ENCODE measurements around the gene NUMBL.
"Not testable (repeated sequence)": the region's sequence is repeated elsewhere in the genome, so short reads cannot be mapped to it uniquely, and the experiment has no call there.

The NUMBL gene

DNA sequence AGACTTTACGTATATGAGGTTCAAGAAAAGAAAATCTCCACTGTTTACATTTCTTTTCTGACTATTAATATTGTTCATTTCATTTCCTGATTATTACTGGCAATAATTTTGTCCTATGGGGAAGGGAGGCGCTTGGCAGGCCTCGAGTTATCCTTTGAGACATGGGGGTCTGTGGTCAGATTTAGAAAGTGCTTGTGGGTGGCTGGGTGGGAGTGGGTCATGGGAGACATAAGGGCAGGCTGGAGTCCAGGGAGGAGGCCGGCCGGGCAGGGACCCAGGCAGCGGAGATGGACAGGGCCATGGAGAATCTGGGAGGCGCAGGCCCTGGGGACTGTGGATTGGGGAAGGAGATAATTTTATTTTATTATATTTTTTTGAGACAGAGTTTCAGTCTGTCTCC lies 49.2 kb downstream of the NUMBL start:
- H3K27ac Mint-ChIP-seq, result peak overlapping the region in 1 of 2 donors; percentile 31
- peaks cover 28% of the 10 kb centered on the region for H3K27me3 Mint-ChIP-seq
- DNase-seq (no peak), ATAC-seq (no peak)
- no peaks in the 10 kb centered on the region for H3K9me3 Mint-ChIP-seq
- peaks cover 18% of the 10 kb centered on the region for H3K4me1 Mint-ChIP-seq
- no peak overlapping the region for H3K4me3 Mint-ChIP-seq

DNA sequence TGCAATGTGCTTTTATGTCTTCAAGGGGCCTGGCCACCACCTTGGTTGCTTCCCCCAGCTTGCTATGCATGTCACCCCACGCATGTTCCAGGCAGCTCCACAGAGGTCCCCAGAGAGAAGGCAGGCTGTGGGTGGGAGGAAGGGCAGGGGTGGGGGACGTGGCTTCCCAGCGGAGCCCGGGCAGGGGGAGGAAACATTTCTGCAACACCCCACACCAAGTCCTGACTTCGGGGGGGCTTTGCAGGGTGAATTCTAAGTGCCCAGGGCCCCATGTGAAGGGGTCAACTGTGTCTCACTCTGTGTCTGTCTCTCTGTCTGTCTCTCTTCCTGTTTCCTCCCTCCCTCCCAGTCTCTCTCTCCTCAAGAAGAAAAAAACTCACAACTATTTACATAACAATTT lies 49.7 kb downstream of the NUMBL start:
- DNase-seq, result no peak
- Mint-ChIP-seq H3K4me1 (peaks cover 12% of the 10 kb centered on the region), H3K27me3 (peaks cover 23% of the 10 kb centered on the region), H3K27ac (peak overlapping the region in 1 of 2 donors; percentile 31), H3K4me3 (no peak overlapping the region), H3K9me3 (no peaks in the 10 kb centered on the region)
- ATAC-seq, result no peak

DNA sequence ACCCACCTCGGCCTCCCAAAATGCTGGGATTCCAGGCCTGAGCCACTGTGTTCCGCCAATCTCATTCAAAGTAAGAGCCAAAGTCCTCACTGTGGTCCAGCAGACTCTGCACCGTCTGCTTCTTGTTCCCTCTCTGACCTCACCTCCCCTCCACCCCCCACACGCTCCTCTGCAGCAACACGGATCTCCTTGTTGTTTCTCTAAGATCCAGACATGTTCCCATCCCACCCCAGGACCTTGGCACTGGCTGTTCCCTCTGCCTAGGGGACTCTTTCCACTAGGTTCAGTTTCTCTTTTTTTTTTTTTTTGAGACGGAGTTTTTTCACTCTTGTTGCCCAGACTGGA lies 50.8 kb downstream of the NUMBL start:
- ATAC-seq (no peak), DNase-seq (no peak)
- peaks cover 14% of the 10 kb centered on the region for H3K4me1 Mint-ChIP-seq
- H3K27me3 Mint-ChIP-seq, result peaks cover 28% of the 10 kb centered on the region
- no peak overlapping the region for H3K4me3 Mint-ChIP-seq
- H3K9me3 Mint-ChIP-seq, result no peaks in the 10 kb centered on the region
- peak overlapping the region in 1 of 2 donors; percentile 59 for H3K27ac Mint-ChIP-seq

DNA sequence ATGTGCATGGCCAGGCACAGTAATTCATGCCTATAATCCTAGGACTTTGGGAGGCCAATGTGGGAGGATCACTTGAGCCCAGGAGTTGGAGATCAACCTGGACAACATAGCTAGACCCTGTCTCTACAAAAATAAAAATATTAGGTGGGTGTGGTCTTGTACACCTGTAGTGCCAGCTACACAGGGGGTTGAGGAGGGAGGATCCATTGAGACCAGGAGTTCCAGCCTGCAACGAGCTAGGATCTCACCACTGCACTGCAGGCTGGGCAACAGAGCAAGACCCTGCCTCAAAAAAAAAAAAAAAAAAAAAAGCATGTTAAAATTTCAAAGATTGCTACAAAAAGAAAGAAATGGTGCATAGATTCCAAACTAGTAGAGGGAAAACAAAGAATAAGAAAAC lies 52.1 kb downstream of the NUMBL start:
- no peak overlapping the region for H3K27ac Mint-ChIP-seq
- peaks cover 34% of the 10 kb centered on the region for H3K27me3 Mint-ChIP-seq
- no peaks in the 10 kb centered on the region for H3K9me3 Mint-ChIP-seq
- ATAC-seq (no peak), DNase-seq (no peak)
- peaks cover 23% of the 10 kb centered on the region for H3K4me1 Mint-ChIP-seq
- no peak overlapping the region for H3K4me3 Mint-ChIP-seq

DNA sequence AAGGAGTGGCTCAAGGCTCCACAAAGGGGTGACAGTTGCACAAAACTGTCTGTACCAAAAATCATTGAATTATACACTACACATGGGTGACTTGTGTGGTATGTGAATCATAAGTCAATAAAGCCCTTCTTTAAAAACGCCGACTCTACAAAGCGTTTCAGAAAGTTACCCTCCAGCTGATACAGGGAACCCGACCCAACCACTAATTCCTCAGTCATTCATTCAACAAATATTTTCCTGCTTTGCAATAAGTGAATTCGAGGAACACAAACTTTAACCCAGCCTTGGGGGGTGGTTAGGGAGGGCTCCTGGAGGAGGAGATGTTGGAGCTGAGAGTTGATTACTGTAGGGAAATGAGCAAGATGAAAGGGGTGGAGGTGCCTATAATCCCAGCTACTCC lies 57.2 kb downstream of the NUMBL start:
- DNase-seq, result no peak
- Mint-ChIP-seq H3K4me3 (no peak overlapping the region), H3K27ac (no peak overlapping the region), H3K9me3 (no peaks in the 10 kb centered on the region), H3K4me1 (peaks cover 20% of the 10 kb centered on the region), H3K27me3 (peaks cover 13% of the 10 kb centered on the region)
- no peak for ATAC-seq

DNA sequence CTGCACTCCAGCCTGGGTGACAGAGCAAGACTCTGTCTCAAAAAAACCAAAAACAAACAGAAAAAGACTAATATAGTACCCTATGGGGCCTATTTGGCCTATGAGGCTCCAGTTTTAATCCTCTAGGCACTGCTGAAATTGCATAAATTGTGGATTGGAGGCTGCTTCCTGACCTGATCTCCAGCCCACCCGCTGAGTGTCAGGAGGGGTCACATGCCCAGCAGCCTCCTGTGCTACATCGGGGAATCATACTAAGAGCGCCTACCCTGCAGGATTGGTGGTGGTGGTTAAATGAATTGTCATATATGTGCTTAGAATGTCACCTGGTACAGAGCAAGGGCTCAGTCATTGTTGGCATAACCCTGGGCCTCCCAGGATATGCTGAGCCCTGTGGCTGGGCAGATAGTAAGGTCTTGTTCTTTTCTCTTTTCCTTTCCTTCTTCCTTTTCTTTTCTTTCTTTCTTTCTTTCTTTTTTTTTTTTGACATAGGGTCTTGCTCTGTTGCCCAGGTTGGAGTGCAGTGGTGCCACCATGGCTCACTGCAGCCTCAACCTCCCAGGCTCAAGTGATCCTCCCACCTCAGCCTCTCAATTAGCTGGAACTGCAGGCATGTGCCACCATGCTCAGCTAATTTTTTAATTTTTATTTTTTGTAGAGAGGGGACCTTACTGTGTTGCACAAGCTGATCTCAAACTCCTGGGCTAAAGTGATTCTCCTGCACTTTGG lies 58.0 kb downstream of the NUMBL start:
- peak overlapping the region in 1 of 2 donors; percentile 59 for H3K27ac Mint-ChIP-seq
- ATAC-seq, result no peak
- H3K27me3 Mint-ChIP-seq, result peaks cover 12% of the 10 kb centered on the region

DNA sequence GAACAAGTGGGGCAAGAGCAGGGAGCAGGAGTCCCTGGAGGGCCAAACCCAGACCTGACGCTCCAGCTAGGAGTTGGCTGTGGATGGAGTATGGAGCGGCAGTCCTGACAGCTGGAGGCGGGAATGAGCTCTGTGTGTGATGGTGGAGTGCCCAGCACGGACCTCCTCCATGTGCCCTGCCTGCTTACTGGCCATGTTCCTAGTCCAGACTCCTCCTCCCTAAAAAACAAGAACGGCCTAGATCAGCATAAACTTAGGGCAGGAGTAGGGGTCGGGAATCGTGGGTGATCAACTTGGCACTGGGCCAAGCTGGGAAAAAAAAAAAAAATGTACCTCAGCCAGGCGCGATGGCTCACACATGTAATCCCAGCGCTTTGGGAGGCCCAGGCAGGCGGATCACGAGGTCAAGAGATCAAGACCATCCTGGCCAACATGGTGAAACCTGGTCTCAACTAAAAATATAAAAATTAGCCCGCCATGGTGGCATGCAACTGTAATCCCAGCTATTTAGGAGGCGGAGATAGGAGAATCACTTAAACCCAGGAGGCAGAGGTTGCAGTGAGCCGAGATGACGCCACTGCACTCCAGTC lies 59.8 kb downstream of the NUMBL start:
- H3K27me3 Mint-ChIP-seq, result peaks cover 11% of the 10 kb centered on the region
- DNase-seq, result no peak
- ATAC-seq, result no peak
- no peak overlapping the region for H3K4me3 Mint-ChIP-seq
- H3K27ac Mint-ChIP-seq, result peak overlapping the region in 1 of 2 donors; percentile 77
- H3K9me3 Mint-ChIP-seq, result no peaks in the 10 kb centered on the region
- peaks cover 20% of the 10 kb centered on the region for H3K4me1 Mint-ChIP-seq

More for the DNA sequence above, 58.0 kb downstream of the NUMBL start:
- DNase-seq, result no peak
- H3K4me3 Mint-ChIP-seq, result no peak overlapping the region
- H3K4me1 Mint-ChIP-seq, result peaks cover 20% of the 10 kb centered on the region
- no peaks in the 10 kb centered on the region for H3K9me3 Mint-ChIP-seq

DNA sequence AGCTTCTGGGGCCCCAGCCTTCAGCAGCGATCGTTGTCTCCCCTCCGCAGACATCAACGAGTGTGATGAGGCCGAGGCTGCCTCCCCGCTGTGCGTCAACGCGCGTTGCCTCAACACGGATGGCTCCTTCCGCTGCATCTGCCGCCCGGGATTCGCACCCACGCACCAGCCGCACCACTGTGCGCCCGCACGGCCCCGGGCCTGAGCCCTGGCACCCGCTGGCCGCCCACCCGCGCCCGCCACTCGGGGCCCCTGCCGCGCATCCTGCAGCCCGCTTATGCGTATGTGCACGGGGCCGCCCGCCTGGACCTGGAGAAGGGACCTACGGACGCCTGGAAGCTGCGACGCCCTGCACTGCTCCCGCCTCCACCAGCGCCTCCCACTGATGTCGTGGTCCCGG lies 61.1 kb downstream of the NUMBL start:
- no peak overlapping the region for H3K27ac Mint-ChIP-seq
- peak; percentile 48 for ATAC-seq

DNA sequence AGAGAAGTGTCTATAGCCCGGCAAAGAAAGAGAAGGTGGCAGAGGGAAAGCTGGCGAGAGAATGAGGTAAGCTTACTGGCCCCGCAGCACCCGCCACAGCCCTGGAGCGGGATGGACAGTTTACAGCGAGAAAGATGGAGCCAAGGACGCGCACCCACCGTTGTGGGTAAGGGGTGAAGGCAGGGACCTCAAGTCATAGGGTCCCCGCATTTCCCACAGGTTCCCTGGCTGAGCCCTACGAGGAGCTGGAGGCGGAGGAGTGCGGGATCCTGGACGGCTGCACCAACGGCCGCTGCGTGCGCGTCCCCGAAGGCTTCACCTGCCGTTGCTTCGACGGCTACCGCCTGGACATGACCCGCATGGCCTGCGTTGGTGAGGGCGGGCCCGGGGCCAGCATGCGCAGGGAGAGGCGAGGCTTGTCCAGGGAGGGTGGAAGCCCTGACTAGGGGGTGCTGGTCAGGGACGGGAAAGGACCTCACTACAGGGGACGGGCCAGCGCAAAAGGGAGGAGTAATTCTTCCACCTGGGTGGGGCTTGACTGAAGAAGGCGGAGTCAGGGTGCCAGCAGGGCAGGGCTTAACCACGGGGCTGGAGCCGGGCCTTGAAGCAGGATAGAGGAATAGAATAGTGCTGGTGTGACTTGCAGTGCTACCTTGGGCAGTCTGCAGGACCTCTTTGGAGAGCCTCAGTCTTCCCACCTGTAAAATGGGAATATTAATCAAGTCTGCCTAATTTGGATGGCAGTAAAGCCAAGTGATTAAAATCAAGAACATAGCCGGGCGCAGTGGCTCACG lies 62.8 kb downstream of the NUMBL start:
- ATAC-seq (no peak), DNase-seq (no peak)
- peaks cover 11% of the 10 kb centered on the region for H3K4me1 Mint-ChIP-seq
- no peaks in the 10 kb centered on the region for H3K27me3 Mint-ChIP-seq
- H3K27ac Mint-ChIP-seq, result no peak overlapping the region
- no peak overlapping the region for H3K4me3 Mint-ChIP-seq
- no peaks in the 10 kb centered on the region for H3K9me3 Mint-ChIP-seq

More for the DNA sequence above, 61.1 kb downstream of the NUMBL start:
- no peak overlapping the region for H3K4me3 Mint-ChIP-seq
- no peak for DNase-seq
- peaks cover 3% of the 10 kb centered on the region for H3K27me3 Mint-ChIP-seq
- H3K9me3 Mint-ChIP-seq, result no peaks in the 10 kb centered on the region
- H3K4me1 Mint-ChIP-seq, result peaks cover 18% of the 10 kb centered on the region

DNA sequence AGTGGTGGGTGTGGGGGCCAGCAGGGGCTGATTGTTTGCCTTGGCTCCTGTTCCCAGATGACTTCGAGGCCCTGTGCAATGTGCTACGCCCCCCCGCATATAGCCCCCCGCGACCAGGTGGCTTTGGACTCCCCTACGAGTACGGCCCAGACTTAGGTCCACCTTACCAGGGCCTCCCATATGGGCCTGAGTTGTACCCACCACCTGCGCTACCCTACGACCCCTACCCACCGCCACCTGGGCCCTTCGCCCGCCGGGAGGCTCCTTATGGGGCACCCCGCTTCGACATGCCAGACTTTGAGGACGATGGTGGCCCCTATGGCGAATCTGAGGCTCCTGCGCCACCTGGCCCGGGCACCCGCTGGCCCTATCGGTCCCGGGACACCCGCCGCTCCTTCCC lies 63.5 kb downstream of the NUMBL start:
- Mint-ChIP-seq H3K4me1 (peaks cover 11% of the 10 kb centered on the region), H3K9me3 (no peaks in the 10 kb centered on the region), H3K27me3 (no peaks in the 10 kb centered on the region), H3K27ac (peak overlapping the region in 1 of 2 donors; percentile 3), H3K4me3 (no peak overlapping the region)
- peak; percentile 33 for ATAC-seq
- no peak for DNase-seq

DNA sequence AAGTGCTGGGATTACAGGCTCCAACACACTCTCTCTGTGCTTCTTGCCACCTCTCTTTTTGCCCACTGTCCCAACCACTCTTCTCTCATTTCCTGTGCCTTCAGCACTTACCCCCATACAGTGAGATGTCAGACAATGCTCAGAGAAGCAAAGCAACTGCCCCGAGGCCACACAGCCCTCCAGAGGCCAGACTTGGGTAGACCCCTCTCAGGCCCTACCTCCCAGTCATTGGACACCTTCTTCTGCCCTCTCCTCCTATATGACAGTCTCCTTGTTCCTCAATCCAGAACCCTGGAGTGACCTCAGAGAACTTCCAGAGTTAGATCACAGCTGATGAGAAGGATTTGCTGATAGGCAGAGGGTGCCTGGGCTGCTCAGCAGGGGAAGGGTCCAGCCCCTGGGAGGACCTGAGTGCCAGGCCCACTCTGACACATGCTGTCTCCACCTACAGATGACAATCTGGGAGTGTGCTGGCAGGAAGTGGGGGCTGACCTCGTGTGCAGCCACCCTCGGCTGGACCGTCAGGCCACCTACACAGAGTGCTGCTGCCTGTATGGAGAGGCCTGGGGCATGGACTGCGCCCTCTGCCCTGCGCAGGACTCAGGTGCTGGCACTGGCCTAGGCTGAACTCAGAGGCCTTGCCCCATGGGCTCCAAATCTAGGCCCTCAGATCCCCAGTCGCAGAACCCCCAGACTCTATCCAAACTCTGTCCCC lies 64.9 kb downstream of the NUMBL start:
- H3K27me3 Mint-ChIP-seq, result no peaks in the 10 kb centered on the region
- H3K4me1 Mint-ChIP-seq, result peaks cover 17% of the 10 kb centered on the region
- H3K27ac Mint-ChIP-seq, result peak overlapping the region; percentile 79 to 80
- H3K4me3 Mint-ChIP-seq, result no peak overlapping the region
- no peak for DNase-seq
- H3K9me3 Mint-ChIP-seq, result no peaks in the 10 kb centered on the region
- no peak for ATAC-seq

DNA sequence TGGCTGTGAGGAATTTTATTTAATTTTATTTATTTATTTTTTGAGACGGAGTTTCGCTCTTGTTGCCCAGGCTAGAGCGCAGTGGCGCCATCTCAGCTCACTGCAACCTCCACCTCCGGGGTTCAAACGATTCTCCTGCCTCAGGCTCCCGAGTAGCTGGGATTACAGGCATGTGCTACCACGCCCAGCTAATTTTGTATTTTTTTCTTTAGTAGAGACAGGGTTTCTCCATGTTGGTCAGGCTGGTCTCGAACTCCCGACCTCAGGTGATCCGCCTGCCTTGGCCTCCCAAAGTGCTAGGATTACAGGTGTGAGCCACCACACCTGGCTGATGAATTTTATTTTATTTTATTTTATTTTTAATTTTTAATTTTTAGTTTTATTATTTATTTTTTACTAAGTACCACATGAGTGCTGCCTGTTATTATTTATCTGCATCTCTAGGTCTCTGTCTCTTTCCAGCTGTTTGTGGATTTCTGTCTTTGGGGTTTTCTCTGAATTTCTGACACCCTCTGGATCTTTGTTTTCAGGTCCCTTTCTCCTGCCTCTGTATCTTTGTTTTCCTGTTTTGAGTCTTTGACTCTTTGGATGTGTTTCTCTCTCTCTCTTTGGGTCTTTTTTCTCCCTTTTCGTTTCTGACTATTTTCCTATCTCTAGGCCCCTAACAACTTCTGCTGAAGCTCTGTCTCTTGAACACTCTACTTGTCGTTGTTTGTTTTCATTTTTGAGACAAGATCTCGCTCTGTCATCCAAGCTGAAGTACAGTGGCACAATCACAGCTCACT lies 65.9 kb downstream of the NUMBL start:
- H3K4me1 Mint-ChIP-seq, result peaks cover 17% of the 10 kb centered on the region
- not testable (repeated sequence) for H3K27me3 Mint-ChIP-seq, H3K9me3 Mint-ChIP-seq, H3K27ac Mint-ChIP-seq, H3K4me3 Mint-ChIP-seq, ATAC-seq, DNase-seq

DNA sequence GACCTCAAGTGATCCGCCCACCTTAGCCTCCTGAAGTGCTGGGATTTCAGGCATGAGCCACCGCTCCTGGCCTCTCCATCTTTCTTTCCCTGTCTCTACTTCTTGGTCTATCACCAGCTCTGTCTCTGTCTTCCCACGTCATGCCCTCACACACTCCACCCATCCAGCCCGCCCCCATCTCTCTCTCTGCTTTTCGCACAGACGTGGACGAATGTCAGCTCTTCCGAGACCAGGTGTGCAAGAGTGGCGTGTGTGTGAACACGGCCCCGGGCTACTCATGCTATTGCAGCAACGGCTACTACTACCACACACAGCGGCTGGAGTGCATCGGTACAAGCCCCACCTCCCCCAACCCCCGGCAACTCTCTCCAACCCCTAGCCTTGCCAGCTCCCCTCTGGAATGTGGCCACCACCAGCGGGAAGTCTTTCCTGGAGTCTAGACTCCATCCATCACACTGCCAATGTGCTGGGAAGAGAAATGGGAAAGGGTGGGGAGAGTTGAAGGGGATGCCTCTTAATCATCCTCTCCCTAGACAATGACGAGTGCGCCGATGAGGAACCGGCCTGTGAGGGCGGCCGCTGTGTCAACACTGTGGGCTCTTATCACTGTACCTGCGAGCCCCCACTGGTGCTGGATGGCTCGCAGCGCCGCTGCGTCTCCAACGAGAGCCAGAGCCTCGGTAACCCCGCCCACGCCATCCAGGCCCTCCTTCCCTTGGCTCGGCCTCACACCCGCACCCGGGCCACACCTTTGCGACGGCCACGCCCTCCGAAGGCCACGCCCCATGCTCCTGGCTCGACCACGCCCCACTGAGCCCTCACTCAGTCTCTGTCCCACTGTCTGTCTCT lies 66.8 kb downstream of the NUMBL start:
- peaks cover 22% of the 10 kb centered on the region for H3K4me1 Mint-ChIP-seq
- peak overlapping the region in 1 of 2 donors; percentile 74 for H3K27ac Mint-ChIP-seq
- DNase-seq, result no peak
- H3K4me3 Mint-ChIP-seq, result no peak overlapping the region
- H3K27me3 Mint-ChIP-seq, result no peaks in the 10 kb centered on the region
- no peaks in the 10 kb centered on the region for H3K9me3 Mint-ChIP-seq
- no peak for ATAC-seq

DNA sequence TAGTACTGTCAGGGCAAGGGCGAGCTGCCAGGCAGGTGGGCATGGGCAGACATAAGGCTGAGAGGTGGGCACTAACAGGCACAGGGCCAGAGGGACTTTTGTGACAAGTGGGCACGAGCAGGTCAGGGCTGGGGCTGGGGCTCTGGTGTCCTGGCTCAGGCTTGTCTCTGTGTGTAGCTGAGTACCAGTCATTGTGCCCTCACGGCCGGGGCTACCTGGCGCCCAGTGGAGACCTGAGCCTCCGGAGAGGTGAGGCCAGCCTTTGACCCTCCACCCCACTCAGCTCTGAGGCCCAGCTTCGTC lies 67.7 kb downstream of the NUMBL start:
- Mint-ChIP-seq H3K27ac (peak overlapping the region in 1 of 2 donors; percentile 35), H3K27me3 (no peaks in the 10 kb centered on the region), H3K4me3 (no peak overlapping the region), H3K9me3 (no peaks in the 10 kb centered on the region), H3K4me1 (peaks cover 22% of the 10 kb centered on the region)
- ATAC-seq (no peak), DNase-seq (no peak)
